ENCODE data around the gene NTN4. TPM values are rescaled to one million over a fixed set of nuclear protein-coding genes. Genes with fewer than 3 reads are reported as not detected.

Gene NTN4
- polyA plus RNA-seq, 1 donor (not counting 4 experiments of a cell fraction or from before 2014, with no cell fraction given), result 8.3 TPM

DNA sequence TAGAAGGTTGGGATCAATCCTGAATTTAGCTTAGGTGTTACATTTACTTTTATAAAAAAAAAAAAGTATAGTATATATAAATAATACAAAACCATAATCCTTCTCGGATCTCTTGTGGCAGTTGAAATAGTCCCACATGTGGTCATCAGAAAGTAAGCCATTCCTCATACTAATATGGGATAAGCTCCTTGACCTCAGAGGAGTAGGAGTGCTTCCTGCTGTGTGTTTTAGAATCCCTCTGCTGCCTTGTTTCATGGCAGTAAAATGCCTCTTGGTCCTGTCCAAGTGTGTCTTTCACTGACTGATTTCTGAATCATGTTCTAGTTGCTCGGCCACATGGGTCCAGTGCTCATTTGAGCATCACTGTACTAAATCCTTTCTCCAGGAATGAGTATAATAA lies 117.0 kb downstream of the NTN4 start:
- Histone ChIP-seq H2AFZ (ENCODE audit: control insufficient read depth, low read length) (no peak overlapping the region), H3K4me1 (ENCODE audit: control insufficient read depth, extremely low read depth, insufficient read depth, low read length) (no peaks in the 10 kb centered on the region), H3K9ac (ENCODE audit: control insufficient read depth, extremely low read depth, insufficient read depth, low read length) (no peak overlapping the region), H3K27ac (ENCODE audit: control insufficient read depth, insufficient read depth, low read length) (no peak overlapping the region), H3K4me2 (ENCODE audit: control insufficient read depth, extremely low read depth, insufficient read depth, low read depth, low read length) (no peak overlapping the region), H3K9me3 (ENCODE audit: control insufficient read depth, low read depth, low read length) (no peaks in the 10 kb centered on the region), H3K4me3 (ENCODE audit: control insufficient read depth in 2 of 3, extremely low read depth in 1 of 3, insufficient read depth in 2 of 3, low read depth in 1 of 3, low read length in 3 of 3) (no peak overlapping the region), H3K27me3 (ENCODE audit: control insufficient read depth, extremely low read depth, insufficient read depth, low read length) (no peaks in the 10 kb centered on the region), H3K79me2 (ENCODE audit: control insufficient read depth, insufficient read depth, low read length) (no peaks in the 10 kb centered on the region), H3K36me3 (ENCODE audit: control insufficient read depth in 2 of 2, extremely low read depth in 1 of 2, insufficient read depth in 2 of 2, low read length in 2 of 2) (no peaks in the 10 kb centered on the region), H4K20me1 (ENCODE audit: control insufficient read depth, extremely low read depth, insufficient read depth, low read length) (no peaks in the 10 kb centered on the region), H3K9me1 (ENCODE audit: control insufficient read depth, extremely low read depth, insufficient read depth, low read length) (no peaks in the 10 kb centered on the region)
- dilution Hi-C loops (cut with MboI; ENCODE audit: extremely low pct_ligation_motif_present, low sequenced_read_pairs), result no loop called here
- TF ChIP-seq, protein P1, sequence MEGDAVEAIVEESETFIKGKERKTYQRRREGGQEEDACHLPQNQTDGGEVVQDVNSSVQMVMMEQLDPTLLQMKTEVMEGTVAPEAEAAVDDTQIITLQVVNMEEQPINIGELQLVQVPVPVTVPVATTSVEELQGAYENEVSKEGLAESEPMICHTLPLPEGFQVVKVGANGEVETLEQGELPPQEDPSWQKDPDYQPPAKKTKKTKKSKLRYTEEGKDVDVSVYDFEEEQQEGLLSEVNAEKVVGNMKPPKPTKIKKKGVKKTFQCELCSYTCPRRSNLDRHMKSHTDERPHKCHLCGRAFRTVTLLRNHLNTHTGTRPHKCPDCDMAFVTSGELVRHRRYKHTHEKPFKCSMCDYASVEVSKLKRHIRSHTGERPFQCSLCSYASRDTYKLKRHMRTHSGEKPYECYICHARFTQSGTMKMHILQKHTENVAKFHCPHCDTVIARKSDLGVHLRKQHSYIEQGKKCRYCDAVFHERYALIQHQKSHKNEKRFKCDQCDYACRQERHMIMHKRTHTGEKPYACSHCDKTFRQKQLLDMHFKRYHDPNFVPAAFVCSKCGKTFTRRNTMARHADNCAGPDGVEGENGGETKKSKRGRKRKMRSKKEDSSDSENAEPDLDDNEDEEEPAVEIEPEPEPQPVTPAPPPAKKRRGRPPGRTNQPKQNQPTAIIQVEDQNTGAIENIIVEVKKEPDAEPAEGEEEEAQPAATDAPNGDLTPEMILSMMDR (optimal IDR thresholded peaks at IDR 0.05 in 1 of 3, IDR thresholded peaks at IDR 0.05 in 1 of 3, conservative IDR thresholded peaks at IDR 0.05 in 1 of 3; ENCODE audit: extremely low read depth in 1 of 3, insufficient read depth in 2 of 3, low read length in 3 of 3), result no peak
- TF ChIP-seq EZH2 (IDR thresholded peaks at IDR 0.05; ENCODE audit: low read length), result no peak
- DNase-seq (ENCODE audit: low read depth, low spot score) (no peak), FAIRE-seq (no peak)

DNA sequence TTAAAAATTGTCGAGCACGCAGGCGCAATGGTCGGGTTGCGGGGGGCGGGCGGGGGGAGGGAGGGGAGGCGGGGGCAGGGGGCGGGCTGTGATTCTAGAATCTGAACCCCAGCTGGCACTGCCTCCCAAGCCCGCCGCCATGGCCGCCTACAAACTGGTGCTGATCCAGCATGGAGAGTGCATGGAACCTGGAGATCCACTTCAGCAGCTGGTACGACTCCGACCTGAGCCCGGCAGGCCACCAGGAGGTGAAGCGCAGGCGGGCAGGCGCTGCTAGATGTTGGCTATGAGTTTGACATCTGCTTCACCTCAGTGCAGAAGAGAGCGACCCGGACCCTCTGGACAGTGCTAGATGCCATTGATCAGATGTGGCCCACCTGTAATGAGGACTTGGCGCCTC lies 118.4 kb downstream of the NTN4 start:
- dilution Hi-C loops (cut with MboI; ENCODE audit: extremely low pct_ligation_motif_present, low sequenced_read_pairs), result no loop called here
- Histone ChIP-seq H3K4me3 (ENCODE audit: control insufficient read depth in 2 of 3, extremely low read depth in 1 of 3, insufficient read depth in 2 of 3, low read depth in 1 of 3, low read length in 3 of 3) (no peak overlapping the region), H3K9ac (ENCODE audit: control insufficient read depth, extremely low read depth, insufficient read depth, low read length) (no peak overlapping the region), H3K27ac (ENCODE audit: control insufficient read depth, insufficient read depth, low read length) (no peak overlapping the region), H3K27me3 (ENCODE audit: control insufficient read depth, extremely low read depth, insufficient read depth, low read length) (no peaks in the 10 kb centered on the region), H3K36me3 (ENCODE audit: control insufficient read depth in 2 of 2, extremely low read depth in 1 of 2, insufficient read depth in 2 of 2, low read length in 2 of 2) (no peaks in the 10 kb centered on the region), H3K4me1 (ENCODE audit: control insufficient read depth, extremely low read depth, insufficient read depth, low read length) (no peaks in the 10 kb centered on the region), H3K79me2 (ENCODE audit: control insufficient read depth, insufficient read depth, low read length) (no peaks in the 10 kb centered on the region), H3K9me1 (ENCODE audit: control insufficient read depth, extremely low read depth, insufficient read depth, low read length) (no peaks in the 10 kb centered on the region), H3K4me2 (ENCODE audit: control insufficient read depth, extremely low read depth, insufficient read depth, low read depth, low read length) (no peak overlapping the region), H4K20me1 (ENCODE audit: control insufficient read depth, extremely low read depth, insufficient read depth, low read length) (no peaks in the 10 kb centered on the region), H2AFZ (ENCODE audit: control insufficient read depth, low read length) (no peak overlapping the region), H3K9me3 (ENCODE audit: control insufficient read depth, low read depth, low read length) (no peaks in the 10 kb centered on the region)
- no peak for FAIRE-seq
- TF ChIP-seq, protein P1 (optimal IDR thresholded peaks at IDR 0.05 in 1 of 3, IDR thresholded peaks at IDR 0.05 in 1 of 3, conservative IDR thresholded peaks at IDR 0.05 in 1 of 3; ENCODE audit: extremely low read depth in 1 of 3, insufficient read depth in 2 of 3, low read length in 3 of 3), result no peak
- TF ChIP-seq EZH2 (IDR thresholded peaks at IDR 0.05; ENCODE audit: low read length), result no peak
- no peak for DNase-seq (ENCODE audit: low read depth, low spot score)
